HCT116 (cell line): ENCODE results near the gene IL1RAPL1.
"Not testable (repeated sequence)": the region's sequence is repeated elsewhere in the genome, so short reads cannot be mapped to it uniquely, and the experiment has no call there.

Experiments used
- POLR2A ChIP-seq: IDR thresholded peaks from 2 replicates; pipeline ENCODE4 v1.7.0; 2011; ENCODE audit warnings: borderline replicate concordance; ENCODE audit not compliant: insufficient read depth, insufficient read length; ENCODE audit errors: extremely low read depth
- RAD21 ChIP-seq: IDR thresholded peaks from 2 replicates; pipeline ENCODE4 v1.6.1; 2012; ENCODE audit warnings: low read depth, mild to moderate bottlenecking
- SIN3A ChIP-seq: IDR thresholded peaks from 2 replicates; pipeline ENCODE4 v1.6.1; 2012; ENCODE audit warnings: low read depth
- SP1 ChIP-seq: IDR thresholded peaks from 2 replicates; pipeline ENCODE4 v1.6.1; 2012; ENCODE audit warnings: low read depth
- YY1 ChIP-seq: IDR thresholded peaks from 2 replicates; pipeline ENCODE4 v1.6.1; 2011; ENCODE audit warnings: low read length, low read depth, moderate library complexity, mild to moderate bottlenecking; ENCODE audit not compliant: insufficient replicate concordance; ENCODE audit errors: extremely low read depth
- TF ChIP-seq, protein P1 (sequence below), 3 experiments: fragments of 200-600 bp in 1 of 3; sonication (generic) in 1 of 3; IDR thresholded peaks in 2 of 3; conservative IDR thresholded peaks in 1 of 3; 2 replicates each; pipeline ENCODE4 v1.5.1; 2012 to 2017; ENCODE audit warnings: low read depth in 2 of 3, low read length in 2 of 3, antibody characterized with exemption in 1 of 3, borderline replicate concordance in 1 of 3, control low read depth in 1 of 3, mild to moderate bottlenecking in 1 of 3, mixed read lengths in 1 of 3, mixed run types in 1 of 3, moderate library complexity in 1 of 3; ENCODE audit not compliant: insufficient read depth in 1 of 3
- TF ChIP-seq, protein P2 (sequence below): IDR thresholded peaks from 2 replicates; pipeline ENCODE4 v1.6.1; 2012

- TF ChIP-seq, protein P1, sequence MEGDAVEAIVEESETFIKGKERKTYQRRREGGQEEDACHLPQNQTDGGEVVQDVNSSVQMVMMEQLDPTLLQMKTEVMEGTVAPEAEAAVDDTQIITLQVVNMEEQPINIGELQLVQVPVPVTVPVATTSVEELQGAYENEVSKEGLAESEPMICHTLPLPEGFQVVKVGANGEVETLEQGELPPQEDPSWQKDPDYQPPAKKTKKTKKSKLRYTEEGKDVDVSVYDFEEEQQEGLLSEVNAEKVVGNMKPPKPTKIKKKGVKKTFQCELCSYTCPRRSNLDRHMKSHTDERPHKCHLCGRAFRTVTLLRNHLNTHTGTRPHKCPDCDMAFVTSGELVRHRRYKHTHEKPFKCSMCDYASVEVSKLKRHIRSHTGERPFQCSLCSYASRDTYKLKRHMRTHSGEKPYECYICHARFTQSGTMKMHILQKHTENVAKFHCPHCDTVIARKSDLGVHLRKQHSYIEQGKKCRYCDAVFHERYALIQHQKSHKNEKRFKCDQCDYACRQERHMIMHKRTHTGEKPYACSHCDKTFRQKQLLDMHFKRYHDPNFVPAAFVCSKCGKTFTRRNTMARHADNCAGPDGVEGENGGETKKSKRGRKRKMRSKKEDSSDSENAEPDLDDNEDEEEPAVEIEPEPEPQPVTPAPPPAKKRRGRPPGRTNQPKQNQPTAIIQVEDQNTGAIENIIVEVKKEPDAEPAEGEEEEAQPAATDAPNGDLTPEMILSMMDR (IDR thresholded peaks at IDR 0.05 in 2 of 3, conservative IDR thresholded peaks at IDR 0.05 in 1 of 3; ENCODE audit: borderline replicate concordance in 1 of 3, insufficient read depth in 1 of 3, low read depth in 2 of 3, low read length in 2 of 3) = not testable (repeated sequence)
- TF ChIP-seq, protein P2, sequence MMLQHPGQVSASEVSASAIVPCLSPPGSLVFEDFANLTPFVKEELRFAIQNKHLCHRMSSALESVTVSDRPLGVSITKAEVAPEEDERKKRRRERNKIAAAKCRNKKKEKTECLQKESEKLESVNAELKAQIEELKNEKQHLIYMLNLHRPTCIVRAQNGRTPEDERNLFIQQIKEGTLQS = not testable (repeated sequence)
- TF ChIP-seq YY1, RAD21, SIN3A, POLR2A, SP1: not testable (repeated sequence)
These were observed 745.2 kb downstream of the IL1RAPL1 start for GRCh38 chrX:29332429-29332828.
